H1 (cell line): ENCODE measurements around the gene CRNKL1. TPM values are rescaled to one million over a fixed set of nuclear protein-coding genes. Genes with fewer than 3 reads are reported as not detected.

ENCODE experiments used
- CHD1 ChIP-seq: IDR thresholded peaks from 2 replicates; pipeline ENCODE4 v1.6.1; 2012; ENCODE audit warnings: low read depth, low read length, improper control_type of control experiment
- CHD7 ChIP-seq: fragments of 300-600 bp; sonication (generic); IDR thresholded peaks from 2 replicates; pipeline ENCODE4 v1.7.1; 2012; ENCODE audit warnings: low read length, moderate library complexity, mild to moderate bottlenecking, inconsistent platforms; ENCODE audit not compliant: insufficient replicate concordance
- EGR1 ChIP-seq: IDR thresholded peaks from 2 replicates; pipeline ENCODE4 v1.6.1; 2011; ENCODE audit warnings: low read depth, low read length, borderline replicate concordance
- SIN3A ChIP-seq, 2 experiments: IDR thresholded peaks in 1 of 2; conservative IDR thresholded peaks in 1 of 2; 2 replicates each; pipeline ENCODE4 v1.6.1; 2011 to 2012; ENCODE audit warnings: low read length in 2 of 2, improper control_type of control experiment in 1 of 2, low read depth in 1 of 2, mild to moderate bottlenecking in 1 of 2
- SP2 ChIP-seq: IDR thresholded peaks from 2 replicates; pipeline ENCODE4 v1.6.1; 2012; ENCODE audit warnings: mild to moderate bottlenecking, low read length, inconsistent platforms
- TEAD4 ChIP-seq: IDR thresholded peaks from 2 replicates; pipeline ENCODE4 v1.6.1; 2012; ENCODE audit warnings: low read depth, low read length, inconsistent platforms, mixed read lengths
- polyA plus RNA-seq, 7 experiments: library from polyadenylated mRNA; depleted of rRNA in 3 of 7; stranded (reverse) in 5 of 7; unstranded in 2 of 7; fragments of >200 nt in 5 of 7; fragments of 200-250 nt in 2 of 7; gene quantifications; 1 replicate in 5 of 7; 2 replicates in 1 of 7; 4 replicates in 1 of 7; pipeline versions ENCODE4 v1.2.1 to v1.2.3, GENCODE V29; 2011 to 2013; ENCODE audit warnings: missing spikeins in 2 of 7, mixed read lengths in 2 of 7
- total RNA-seq: library from RNA; stranded (reverse); fragmentation: NEBNext Ultra II Directional; extraction: Animal tissue kit (Norgen Biotek cat#: 25700); gene quantifications from 2 replicates; pipeline ENCODE4 v1.2.1, GENCODE V29; 2021
- TF ChIP-seq, protein P1 (sequence below): IDR thresholded peaks from 2 replicates; pipeline ENCODE4 v1.6.1; 2012; ENCODE audit warnings: inconsistent platforms
- TF ChIP-seq, protein P2 (sequence below): IDR thresholded peaks from 2 replicates; pipeline ENCODE4 v1.6.1; 2012; ENCODE audit warnings: low read length, inconsistent platforms

Gene CRNKL1
- total and polyA plus RNA-seq, 2 of the 8 experiments (the other 6 are each of a cell fraction or from before 2014, with no cell fraction given), result 4.0 to 26.5 TPM

- no peak for TF ChIP-seq CHD7
- TF ChIP-seq, protein P1, sequence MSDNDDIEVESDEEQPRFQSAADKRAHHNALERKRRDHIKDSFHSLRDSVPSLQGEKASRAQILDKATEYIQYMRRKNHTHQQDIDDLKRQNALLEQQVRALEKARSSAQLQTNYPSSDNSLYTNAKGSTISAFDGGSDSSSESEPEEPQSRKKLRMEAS, result no peak
- TF ChIP-seq EGR1, result no peak
- TF ChIP-seq TEAD4, result no peak
- TF ChIP-seq SP2, result no peak
- TF ChIP-seq, protein P2, sequence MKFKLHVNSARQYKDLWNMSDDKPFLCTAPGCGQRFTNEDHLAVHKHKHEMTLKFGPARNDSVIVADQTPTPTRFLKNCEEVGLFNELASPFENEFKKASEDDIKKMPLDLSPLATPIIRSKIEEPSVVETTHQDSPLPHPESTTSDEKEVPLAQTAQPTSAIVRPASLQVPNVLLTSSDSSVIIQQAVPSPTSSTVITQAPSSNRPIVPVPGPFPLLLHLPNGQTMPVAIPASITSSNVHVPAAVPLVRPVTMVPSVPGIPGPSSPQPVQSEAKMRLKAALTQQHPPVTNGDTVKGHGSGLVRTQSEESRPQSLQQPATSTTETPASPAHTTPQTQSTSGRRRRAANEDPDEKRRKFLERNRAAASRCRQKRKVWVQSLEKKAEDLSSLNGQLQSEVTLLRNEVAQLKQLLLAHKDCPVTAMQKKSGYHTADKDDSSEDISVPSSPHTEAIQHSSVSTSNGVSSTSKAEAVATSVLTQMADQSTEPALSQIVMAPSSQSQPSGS, result no peak
- TF ChIP-seq CHD1, result no peak
- no peak for TF ChIP-seq SIN3A (conservative IDR thresholded peaks at IDR 0.05 in 1 of 2, IDR thresholded peaks at IDR 0.05 in 1 of 2; ENCODE audit: low read depth in 1 of 2, low read length in 2 of 2)
Observed at GRCh38 chr20:20039752-20040387, 12.4 kb downstream of the CRNKL1 start (continued).
